ENCODE results near the gene PLEKHG3. TPM values are rescaled to one million over a fixed set of nuclear protein-coding genes. Genes with fewer than 3 reads are reported as not detected.
A peak's percentile ranks its signal among the peaks of the same experiment; 100 is the strongest.

Gene PLEKHG3
- total and polyA plus RNA-seq, 9 donors: 17.5 to 92.9 (median 67.7) TPM

GRCh38 chr14:64708148-64709004, 4.2 kb downstream of the PLEKHG3 start:
- 63 to 70% (median 64%) methylated on average over 18 of the region's 18 CpGs for WGBS, 3 donors
- Histone ChIP-seq H3K4me3 (peak overlapping the region; percentile 2), H3K36me3 (no peaks in the 10 kb centered on the region), H3K27ac (peak overlapping the region in 1 of 2 donors; percentile 17), H3K4me1 (ENCODE audit: insufficient read depth) (peaks cover 35% of the 10 kb centered on the region), H3K27me3 (no peaks in the 10 kb centered on the region), H3K9me3 (no peaks in the 10 kb centered on the region)
- TF ChIP-seq, protein P1, sequence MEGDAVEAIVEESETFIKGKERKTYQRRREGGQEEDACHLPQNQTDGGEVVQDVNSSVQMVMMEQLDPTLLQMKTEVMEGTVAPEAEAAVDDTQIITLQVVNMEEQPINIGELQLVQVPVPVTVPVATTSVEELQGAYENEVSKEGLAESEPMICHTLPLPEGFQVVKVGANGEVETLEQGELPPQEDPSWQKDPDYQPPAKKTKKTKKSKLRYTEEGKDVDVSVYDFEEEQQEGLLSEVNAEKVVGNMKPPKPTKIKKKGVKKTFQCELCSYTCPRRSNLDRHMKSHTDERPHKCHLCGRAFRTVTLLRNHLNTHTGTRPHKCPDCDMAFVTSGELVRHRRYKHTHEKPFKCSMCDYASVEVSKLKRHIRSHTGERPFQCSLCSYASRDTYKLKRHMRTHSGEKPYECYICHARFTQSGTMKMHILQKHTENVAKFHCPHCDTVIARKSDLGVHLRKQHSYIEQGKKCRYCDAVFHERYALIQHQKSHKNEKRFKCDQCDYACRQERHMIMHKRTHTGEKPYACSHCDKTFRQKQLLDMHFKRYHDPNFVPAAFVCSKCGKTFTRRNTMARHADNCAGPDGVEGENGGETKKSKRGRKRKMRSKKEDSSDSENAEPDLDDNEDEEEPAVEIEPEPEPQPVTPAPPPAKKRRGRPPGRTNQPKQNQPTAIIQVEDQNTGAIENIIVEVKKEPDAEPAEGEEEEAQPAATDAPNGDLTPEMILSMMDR (IDR thresholded peaks at IDR 0.05): no peak
- TF ChIP-seq EP300 (IDR thresholded peaks at IDR 0.05): no peak
- TF ChIP-seq POLR2A (IDR thresholded peaks at IDR 0.05): no peak
- peak in 1 of 5 donors; percentile 38 for DNase-seq
- intact Hi-C loops (cut with DNase I): loop anchor here in 1 of 4 donors (5.0 kb wide), 1 partner anchor 54 kb away; no protein-coding TSS in a partner anchor

GRCh38 chr14:64709126-64709525, 4.9 kb downstream of the PLEKHG3 start:
- no peaks in the 10 kb centered on the region for H3K36me3 ChIP-seq
- intact Hi-C loops (cut with DNase I): loop anchor here in 1 of 4 donors (5.0 kb wide), 1 partner anchor 53 kb away; no protein-coding TSS in a partner anchor
- peaks cover 30% of the 10 kb centered on the region for H3K4me1 ChIP-seq (ENCODE audit: insufficient read depth)
- H3K4me3 ChIP-seq: no peak overlapping the region
- H3K27ac ChIP-seq: peak overlapping the region in 1 of 2 donors; percentile 17
- DNase-seq: no peak
- no peaks in the 10 kb centered on the region for H3K9me3 ChIP-seq
- 70 to 86% (median 73%) methylated on average over 5 of the region's 5 CpGs for WGBS, 3 donors
- H3K27me3 ChIP-seq: no peaks in the 10 kb centered on the region
- TF ChIP-seq POLR2A (IDR thresholded peaks at IDR 0.05): no peak

- Histone ChIP-seq H3K27me3 (no peaks in the 10 kb centered on the region), H3K36me3 (no peaks in the 10 kb centered on the region), H3K9me3 (no peaks in the 10 kb centered on the region), H3K4me1 (ENCODE audit: insufficient read depth) (peaks cover 31% of the 10 kb centered on the region), H3K27ac (peak overlapping the region; percentile 2 to 45), H3K4me3 (no peak overlapping the region)
- no peak for DNase-seq
- 48 to 58% (median 49%) methylated on average over 5 of the region's 5 CpGs for WGBS, 3 donors
- intact Hi-C loops (cut with DNase I): no loop called here
- TF ChIP-seq, protein P1 (IDR thresholded peaks at IDR 0.05): no peak
- no peak for TF ChIP-seq POLR2A (IDR thresholded peaks at IDR 0.05)
- no peak for TF ChIP-seq EP300 (IDR thresholded peaks at IDR 0.05)
Observed at GRCh38 chr14:64711039-64711438, 6.8 kb downstream of the PLEKHG3 start.

DNA sequence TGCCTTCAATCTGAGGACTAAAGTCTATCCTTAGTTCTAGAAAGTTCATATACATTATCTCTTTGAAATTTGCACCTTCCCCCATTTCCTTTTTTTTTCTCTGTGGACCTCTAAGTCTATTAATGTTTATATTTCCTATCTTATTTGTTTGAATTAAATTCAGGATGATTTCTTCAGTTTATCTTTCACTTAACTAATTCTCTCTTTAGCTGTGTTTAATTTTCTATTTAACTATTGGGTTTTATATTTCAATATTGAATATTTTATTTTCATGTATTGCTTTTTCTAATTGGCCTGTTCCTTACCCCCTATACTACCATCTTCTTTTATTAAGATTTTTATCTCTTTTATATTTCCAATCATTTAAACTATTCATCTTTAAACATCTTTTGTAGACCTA, 9.5 kb downstream of the PLEKHG3 start:
- TF ChIP-seq EP300 (IDR thresholded peaks at IDR 0.05) (no peak), POLR2A (IDR thresholded peaks at IDR 0.05) (no peak)
- TF ChIP-seq, protein P1 (IDR thresholded peaks at IDR 0.05): no peak
- Histone ChIP-seq H3K27ac (no peak overlapping the region), H3K27me3 (no peaks in the 10 kb centered on the region), H3K9me3 (no peaks in the 10 kb centered on the region), H3K36me3 (no peaks in the 10 kb centered on the region), H3K4me3 (no peak overlapping the region), H3K4me1 (ENCODE audit: insufficient read depth) (peaks cover 35% of the 10 kb centered on the region)
- no peak for DNase-seq
- intact Hi-C loops (cut with DNase I): no loop called here
